BLaER1 treated with 17β-estradiol and CSF1 and Interleukin-3, amounts not matched to agents 10 nM and 100 nM (cell line): ENCODE results near the gene PLD1.
"Not testable (repeated sequence)": the region's sequence is repeated elsewhere in the genome, so short reads cannot be mapped to it uniquely, and the experiment has no call there.

Experiments used
- H3K27ac ChIP-seq, 11 experiments: shearing (Covaris generic); formaldehyde crosslinking; 2 replicates each; pipeline ENCODE4 v1.8.1; 2022
- H3K27me3 ChIP-seq, 11 experiments: shearing (Covaris generic); formaldehyde crosslinking; 2 replicates each; pipeline ENCODE4 v1.8.1; 2022
- H3K36me3 ChIP-seq, 11 experiments: shearing (Covaris generic); formaldehyde crosslinking; 2 replicates each; pipeline ENCODE4 v1.8.1; 2022
- H3K4me1 ChIP-seq, 10 experiments: shearing (Covaris generic); formaldehyde crosslinking; 2 replicates each; pipeline ENCODE4 v1.8.1; 2022
- H3K4me2 ChIP-seq, 11 experiments: shearing (Covaris generic); formaldehyde crosslinking; 2 replicates each; pipeline ENCODE4 v1.8.1; 2022
- H3K4me3 ChIP-seq, 10 experiments: shearing (Covaris generic); formaldehyde crosslinking; 2 replicates each; pipeline ENCODE4 v1.8.1; 2022
- H3K9ac ChIP-seq, 11 experiments: shearing (Covaris generic); formaldehyde crosslinking; 2 replicates each; pipeline ENCODE4 v1.8.1; 2022
- H3K9me3 ChIP-seq, 11 experiments: shearing (Covaris generic); formaldehyde crosslinking; replicated peaks in 1 of 11; 2 replicates each; pipeline ENCODE4 v1.8.1; 2022
- H4K20me1 ChIP-seq, 11 experiments: shearing (Covaris generic); formaldehyde crosslinking; 2 replicates each; pipeline ENCODE4 v1.8.1; 2022
- Cebpa-rat ChIP-seq, 11 experiments: shearing (Covaris generic); IDR thresholded peaks; 2 replicates each; pipeline ENCODE4 v1.8.1; 2022

The PLD1 gene

GRCh38 chr3:171695426-171695825 is 114.9 kb downstream of the PLD1 start:
- Histone ChIP-seq H3K4me1 (peaks cover 9 to 51% (median 20%) of the 10 kb centered on the region in 10 experiments), H3K9ac (no peak overlapping the region), H4K20me1 (no peaks in the 10 kb centered on the region), H3K9me3 (no peaks in the 10 kb centered on the region), H3K4me2 (peak overlapping the region in 9 of 11 experiments; percentile 5 to 50 (median 39); a peak in 13 of 22 replicates), H3K27ac (peak overlapping the region in 1 of 11 experiments; percentile 30; a peak in 1 of 22 replicates), H3K4me3 (no peak overlapping the region), H3K36me3 (peaks cover 0 to 26% (median 0%) of the 10 kb centered on the region in 11 experiments; a peak in 4 of 22 replicates), H3K27me3 (no peaks in the 10 kb centered on the region)
- no peak for TF ChIP-seq Cebpa-rat (IDR thresholded peaks at IDR 0.05)

- peak overlapping the region in 9 of 11 experiments; percentile 2 to 50 (median 39); a peak in 13 of 22 replicates for H3K4me2 ChIP-seq
- H3K4me3 ChIP-seq: no peak overlapping the region
- no peak overlapping the region for H3K9ac ChIP-seq
- no peaks in the 10 kb centered on the region for H3K27me3 ChIP-seq
- no peaks in the 10 kb centered on the region for H3K9me3 ChIP-seq
- H3K36me3 ChIP-seq: peaks cover 0 to 25% (median 0%) of the 10 kb centered on the region in 11 experiments; a peak in 4 of 22 replicates
- H3K27ac ChIP-seq: peak overlapping the region in 1 of 11 experiments; percentile 30; a peak in 1 of 22 replicates
- no peaks in the 10 kb centered on the region for H4K20me1 ChIP-seq
- H3K4me1 ChIP-seq: peaks cover 8 to 54% (median 23%) of the 10 kb centered on the region in 10 experiments; a peak in 19 of 20 replicates
- no peak for TF ChIP-seq Cebpa-rat (IDR thresholded peaks at IDR 0.05)
Measured at GRCh38 chr3:171694888-171695287, 115.4 kb downstream of the PLD1 start.

- not testable (repeated sequence) for H4K20me1 ChIP-seq, H3K9me3 ChIP-seq, H3K4me3 ChIP-seq, H3K27ac ChIP-seq, H3K9ac ChIP-seq, H3K27me3 ChIP-seq
- peaks cover 0 to 20% (median 0%) of the 10 kb centered on the region in 11 experiments; a peak in 4 of 22 replicates for H3K36me3 ChIP-seq
- H3K4me1 ChIP-seq: peaks cover 12 to 68% (median 30%) of the 10 kb centered on the region in 10 experiments; a peak in 19 of 20 replicates
- peak overlapping the region in 1 of 11 experiments; percentile 32; a peak in 2 of 22 replicates for H3K4me2 ChIP-seq
Measured at GRCh38 chr3:171692551-171692950, 117.7 kb downstream of the PLD1 start.

GRCh38 chr3:171691485-171691884 is 118.8 kb downstream of the PLD1 start:
- peak in 1 of 11 experiments; percentile 15; a peak in 1 of 22 replicates for TF ChIP-seq Cebpa-rat (IDR thresholded peaks at IDR 0.05)
- no peaks in the 10 kb centered on the region for H3K9me3 ChIP-seq

GRCh38 chr3:171690281-171690680 is 120.0 kb downstream of the PLD1 start:
- Histone ChIP-seq H3K4me1 (peaks cover 5 to 55% (median 23%) of the 10 kb centered on the region in 10 experiments; a peak in 17 of 20 replicates), H3K9ac (0 out of 22 replicates have a peak overlapping the region, but pooled peaks of 1 of the 11 experiments have one; percentile 49), H3K27me3 (no peaks in the 10 kb centered on the region), H4K20me1 (no peaks in the 10 kb centered on the region), H3K4me3 (peak overlapping the region in 1 of 10 experiments; percentile 23; a peak in 2 of 20 replicates), H3K36me3 (peaks cover 0 to 25% (median 0%) of the 10 kb centered on the region in 11 experiments; a peak in 3 of 22 replicates), H3K4me2 (peak overlapping the region in 9 of 11 experiments; percentile 30 to 92 (median 52); a peak in 15 of 22 replicates), H3K27ac (peak overlapping the region in 2 of 11 experiments; percentile 51 to 56; a peak in 2 of 22 replicates), H3K9me3 (no peaks in the 10 kb centered on the region)
- no peak for TF ChIP-seq Cebpa-rat (IDR thresholded peaks at IDR 0.05)

More at GRCh38 chr3:171691485-171691884, 118.8 kb downstream of the PLD1 start:
- Histone ChIP-seq H3K4me3 (no peak overlapping the region), H3K27ac (no peak overlapping the region; a peak in 1 of 22 replicates), H3K36me3 (peaks cover 0 to 20% (median 0%) of the 10 kb centered on the region in 11 experiments; a peak in 2 of 22 replicates), H3K27me3 (no peaks in the 10 kb centered on the region), H4K20me1 (no peaks in the 10 kb centered on the region), H3K4me2 (peak overlapping the region in 2 of 11 experiments; percentile 80 to 92; a peak in 2 of 22 replicates), H3K4me1 (peaks cover 12 to 66% (median 30%) of the 10 kb centered on the region in 10 experiments; a peak in 19 of 20 replicates), H3K9ac (no peak overlapping the region)

- H3K36me3 ChIP-seq: peaks cover 0 to 32% (median 0%) of the 10 kb centered on the region in 11 experiments; a peak in 4 of 22 replicates
- no peak for TF ChIP-seq Cebpa-rat (IDR thresholded peaks at IDR 0.05)
- no peak overlapping the region for H3K4me2 ChIP-seq
- peaks cover 0 to 45% (median 19%) of the 10 kb centered on the region in 10 experiments; a peak in 14 of 20 replicates for H3K4me1 ChIP-seq
- H3K27ac ChIP-seq: no peak overlapping the region
- H4K20me1 ChIP-seq: no peaks in the 10 kb centered on the region
- no peak overlapping the region for H3K4me3 ChIP-seq
- H3K27me3 ChIP-seq: no peaks in the 10 kb centered on the region
- H3K9ac ChIP-seq: no peak overlapping the region
- H3K9me3 ChIP-seq: no peaks in the 10 kb centered on the region
Measured at GRCh38 chr3:171688593-171688992, 121.7 kb downstream of the PLD1 start.

- TF ChIP-seq Cebpa-rat (IDR thresholded peaks at IDR 0.05): no peak
- Histone ChIP-seq H3K36me3 (peaks cover 0 to 32% (median 0%) of the 10 kb centered on the region in 11 experiments; a peak in 4 of 22 replicates), H3K9ac (no peak overlapping the region), H3K9me3 (no peaks in the 10 kb centered on the region), H3K4me1 (peaks cover 0 to 45% (median 19%) of the 10 kb centered on the region in 10 experiments; a peak in 14 of 20 replicates), H3K4me2 (no peak overlapping the region), H3K27ac (no peak overlapping the region), H4K20me1 (no peaks in the 10 kb centered on the region), H3K27me3 (no peaks in the 10 kb centered on the region), H3K4me3 (no peak overlapping the region)
Measured at GRCh38 chr3:171688002-171688401, 122.3 kb downstream of the PLD1 start.

GRCh38 chr3:171687581-171687980 is 122.7 kb downstream of the PLD1 start:
- Histone ChIP-seq H4K20me1 (no peaks in the 10 kb centered on the region), H3K27me3 (no peaks in the 10 kb centered on the region), H3K9me3 (no peaks in the 10 kb centered on the region), H3K4me1 (peaks cover 0 to 43% (median 19%) of the 10 kb centered on the region in 10 experiments; a peak in 14 of 20 replicates), H3K4me3 (no peak overlapping the region), H3K9ac (no peak overlapping the region), H3K4me2 (no peak overlapping the region), H3K27ac (no peak overlapping the region), H3K36me3 (peaks cover 0 to 31% (median 0%) of the 10 kb centered on the region in 11 experiments; a peak in 4 of 22 replicates)
- TF ChIP-seq Cebpa-rat (IDR thresholded peaks at IDR 0.05): no peak

- no peak for TF ChIP-seq Cebpa-rat (IDR thresholded peaks at IDR 0.05)
- no peak overlapping the region for H3K4me2 ChIP-seq
- H3K9ac ChIP-seq: no peak overlapping the region
Measured at GRCh38 chr3:171687064-171687463, 123.2 kb downstream of the PLD1 start.

More at GRCh38 chr3:171687064-171687463, 123.2 kb downstream of the PLD1 start:
- Histone ChIP-seq H3K27ac (no peak overlapping the region), H3K4me3 (no peak overlapping the region), H3K9me3 (no peaks in the 10 kb centered on the region), H3K36me3 (peaks cover 0 to 26% (median 0%) of the 10 kb centered on the region in 11 experiments; a peak in 4 of 22 replicates), H3K27me3 (no peaks in the 10 kb centered on the region), H3K4me1 (peaks cover 0 to 37% (median 19%) of the 10 kb centered on the region in 10 experiments; a peak in 14 of 20 replicates), H4K20me1 (no peaks in the 10 kb centered on the region)
